ENCODE data around the gene JAZF1.

GRCh38 chr7:27943241-27943640 is 237.4 kb downstream of the JAZF1 start:
- TF ChIP-seq CTCF (IDR thresholded peaks at IDR 0.05) (no peak), POLR2A (IDR thresholded peaks at IDR 0.05) (no peak), EP300 (IDR thresholded peaks at IDR 0.05) (no peak)
